ENCODE measurements around the gene GATA2. TPM values are rescaled to one million over a fixed set of nuclear protein-coding genes. Genes with fewer than 3 reads are reported as not detected.

The GATA2 gene
- polyA plus RNA-seq, 3 donors: 0.07 to 0.36 TPM; not detected in 1

DNA sequence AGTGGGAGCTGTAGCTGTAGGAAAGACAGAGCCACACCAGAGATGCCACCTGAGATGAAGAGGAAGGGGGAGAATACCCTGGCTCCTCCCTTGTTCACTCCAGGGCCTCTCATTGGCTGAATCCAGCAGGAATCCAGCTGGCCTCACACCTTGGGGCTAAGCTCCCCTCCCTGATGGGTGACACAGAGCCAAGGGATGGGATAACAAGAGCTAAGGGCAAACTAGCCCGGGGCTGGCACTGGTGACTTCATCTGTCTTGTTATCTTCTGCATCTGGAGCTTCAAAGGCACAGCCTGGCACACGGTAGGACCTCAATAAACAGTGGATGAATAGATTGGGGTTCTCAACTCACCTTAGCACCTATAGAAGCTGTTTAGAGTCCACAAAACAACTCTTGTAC is 13.8 kb upstream of the GATA2 start:
- intact Hi-C loops (cut with micrococcal nuclease): no loop called here
- WGBS (ENCODE audit: insufficient coverage): no CpG with 5 or more reads among the region's 2 CpGs
- Histone ChIP-seq H3K4me1 (ENCODE audit: control insufficient read depth in 1 of 2, insufficient read depth in 2 of 2, low read length in 2 of 2) (no peaks in the 10 kb centered on the region), H3K27me3 (ENCODE audit: control insufficient read depth in 2 of 2, insufficient read depth in 2 of 2, low read length in 2 of 2) (no peaks in the 10 kb centered on the region), H3K4me2 (replicated peaks; ENCODE audit: extremely low read depth, low read length, poor library complexity, severe bottlenecking) (no peak overlapping the region), H3K79me2 (ENCODE audit: insufficient read depth, low read length) (no peaks in the 10 kb centered on the region), H3K27ac (ENCODE audit: low read depth in 1 of 2, low read length in 2 of 2) (no peak overlapping the region), H2AFZ (ENCODE audit: insufficient read depth, low read depth, low read length, poor library complexity, severe bottlenecking) (no peak overlapping the region), H4K20me1 (ENCODE audit: insufficient read depth, low read length) (no peaks in the 10 kb centered on the region), H3K9me3 (replicated peaks in 1 of 2; ENCODE audit: control insufficient read depth in 1 of 2, insufficient read depth in 1 of 2, low read length in 2 of 2) (no peaks in the 10 kb centered on the region), H3K4me3 (replicated peaks in 1 of 3; ENCODE audit: low read depth in 2 of 3, low read length in 3 of 3) (no peak overlapping the region), H3K36me3 (replicated peaks in 1 of 2; ENCODE audit: control insufficient read depth in 1 of 2, insufficient read depth in 2 of 2, low read length in 2 of 2) (no peaks in the 10 kb centered on the region), H3K9ac (ENCODE audit: insufficient read depth, low read length, poor library complexity, severe bottlenecking) (no peak overlapping the region)
- H3K9me3 Mint-ChIP-seq: peaks cover 2 to 7% (median 2%) of the 10 kb centered on the region in 7 donors
- H3K4me3 Mint-ChIP-seq: no peak overlapping the region
- no peak for DNase-seq
- no peaks in the 10 kb centered on the region for H3K36me3 Mint-ChIP-seq
- H3K27ac Mint-ChIP-seq: no peak overlapping the region
- H3K4me1 Mint-ChIP-seq: peaks cover 3% of the 10 kb centered on the region
- H3K27me3 Mint-ChIP-seq (ENCODE audit: low read depth in 3 of 3): peaks cover 2 to 10% (median 3%) of the 10 kb centered on the region in 3 donors
- TF ChIP-seq, protein P1, sequence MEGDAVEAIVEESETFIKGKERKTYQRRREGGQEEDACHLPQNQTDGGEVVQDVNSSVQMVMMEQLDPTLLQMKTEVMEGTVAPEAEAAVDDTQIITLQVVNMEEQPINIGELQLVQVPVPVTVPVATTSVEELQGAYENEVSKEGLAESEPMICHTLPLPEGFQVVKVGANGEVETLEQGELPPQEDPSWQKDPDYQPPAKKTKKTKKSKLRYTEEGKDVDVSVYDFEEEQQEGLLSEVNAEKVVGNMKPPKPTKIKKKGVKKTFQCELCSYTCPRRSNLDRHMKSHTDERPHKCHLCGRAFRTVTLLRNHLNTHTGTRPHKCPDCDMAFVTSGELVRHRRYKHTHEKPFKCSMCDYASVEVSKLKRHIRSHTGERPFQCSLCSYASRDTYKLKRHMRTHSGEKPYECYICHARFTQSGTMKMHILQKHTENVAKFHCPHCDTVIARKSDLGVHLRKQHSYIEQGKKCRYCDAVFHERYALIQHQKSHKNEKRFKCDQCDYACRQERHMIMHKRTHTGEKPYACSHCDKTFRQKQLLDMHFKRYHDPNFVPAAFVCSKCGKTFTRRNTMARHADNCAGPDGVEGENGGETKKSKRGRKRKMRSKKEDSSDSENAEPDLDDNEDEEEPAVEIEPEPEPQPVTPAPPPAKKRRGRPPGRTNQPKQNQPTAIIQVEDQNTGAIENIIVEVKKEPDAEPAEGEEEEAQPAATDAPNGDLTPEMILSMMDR (IDR thresholded peaks at IDR 0.05): no peak

DNA sequence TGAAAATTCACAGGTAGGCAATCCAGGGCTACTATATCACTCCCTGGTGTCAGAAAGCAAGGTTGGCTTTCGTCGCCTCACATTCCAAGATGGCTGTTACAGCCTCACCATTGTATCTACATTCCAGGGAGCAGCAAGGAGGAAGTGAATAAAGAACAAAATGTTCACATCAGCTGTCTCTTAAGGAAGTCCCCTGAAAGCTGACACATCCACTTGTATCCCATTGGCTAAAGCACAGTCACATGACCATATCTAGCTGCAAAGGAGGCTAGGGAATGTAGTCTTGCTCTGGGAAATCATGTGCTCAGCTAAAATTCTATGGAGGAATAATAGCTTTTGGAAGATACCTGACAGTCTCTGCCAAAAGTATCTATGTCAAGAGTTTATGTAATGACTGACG is 12.8 kb upstream of the GATA2 start:
- Histone ChIP-seq H2AFZ (ENCODE audit: insufficient read depth, low read depth, low read length, poor library complexity, severe bottlenecking) (no peak overlapping the region), H3K36me3 (replicated peaks in 1 of 2; ENCODE audit: control insufficient read depth in 1 of 2, insufficient read depth in 2 of 2, low read length in 2 of 2) (no peaks in the 10 kb centered on the region), H3K9ac (ENCODE audit: insufficient read depth, low read length, poor library complexity, severe bottlenecking) (no peak overlapping the region), H3K4me2 (replicated peaks; ENCODE audit: extremely low read depth, low read length, poor library complexity, severe bottlenecking) (no peak overlapping the region), H3K79me2 (ENCODE audit: insufficient read depth, low read length) (no peaks in the 10 kb centered on the region), H3K4me3 (replicated peaks in 1 of 3; ENCODE audit: low read depth in 2 of 3, low read length in 3 of 3) (no peak overlapping the region), H4K20me1 (ENCODE audit: insufficient read depth, low read length) (no peaks in the 10 kb centered on the region), H3K9me3 (replicated peaks in 1 of 2; ENCODE audit: control insufficient read depth in 1 of 2, insufficient read depth in 1 of 2, low read length in 2 of 2) (no peaks in the 10 kb centered on the region), H3K4me1 (ENCODE audit: control insufficient read depth in 1 of 2, insufficient read depth in 2 of 2, low read length in 2 of 2) (no peaks in the 10 kb centered on the region), H3K27ac (ENCODE audit: low read depth in 1 of 2, low read length in 2 of 2) (no peak overlapping the region), H3K27me3 (ENCODE audit: control insufficient read depth in 2 of 2, insufficient read depth in 2 of 2, low read length in 2 of 2) (no peaks in the 10 kb centered on the region)
- H3K9me3 Mint-ChIP-seq: peaks cover 2 to 7% (median 2%) of the 10 kb centered on the region in 7 donors
- peak in 1 of 3 donors; percentile 50 for DNase-seq
- intact Hi-C loops (cut with micrococcal nuclease): no loop called here
- H3K27me3 Mint-ChIP-seq (ENCODE audit: low read depth in 3 of 3): peaks cover 2 to 13% (median 5%) of the 10 kb centered on the region in 3 donors
- H3K4me1 Mint-ChIP-seq: peaks cover 3% of the 10 kb centered on the region
- TF ChIP-seq, protein P1 (IDR thresholded peaks at IDR 0.05): no peak
- no peak overlapping the region for H3K4me3 Mint-ChIP-seq
- no peaks in the 10 kb centered on the region for H3K36me3 Mint-ChIP-seq
- no peak overlapping the region for H3K27ac Mint-ChIP-seq
- WGBS (ENCODE audit: insufficient coverage): 100% methylated on average over 3 of the region's 3 CpGs

All from CD14-positive monocyte (primary cell).